Measurements from ENCODE around the gene CFC1B. TPM values are rescaled to one million over a fixed set of nuclear protein-coding genes. Genes with fewer than 3 reads are reported as not detected.
"Not testable (repeated sequence)": the region's sequence is repeated elsewhere in the genome, so short reads cannot be mapped to it uniquely, and the experiment has no call there.

The CFC1B gene
- total and polyA plus RNA-seq, 12 donors: not detected

GRCh38 chr2:130531225-130531624 lies 10.2 kb downstream of the CFC1B start:
- H3K36me3 ChIP-seq (replicated peaks in 1 of 2); H3K4me1 ChIP-seq (replicated peaks in 1 of 2); H3K4me3 ChIP-seq; H3K27ac ChIP-seq; H3K9me3 ChIP-seq (replicated peaks in 1 of 3); intact Hi-C loops (cut with DNase I); H3K27me3 ChIP-seq; DNase-seq: not testable (repeated sequence)
- WGBS, 4 donors: no CpG with 5 or more reads among the region's 5 CpGs

- intact Hi-C loops (cut with DNase I); DNase-seq; H3K9me3 ChIP-seq (replicated peaks in 1 of 3); H3K36me3 ChIP-seq (replicated peaks in 1 of 2); H3K4me3 ChIP-seq; H3K27ac ChIP-seq; H3K4me1 ChIP-seq (replicated peaks in 1 of 2); H3K27me3 ChIP-seq: not testable (repeated sequence)
- no CpG with 5 or more reads among the region's 9 CpGs for WGBS, 4 donors
These were observed 10.7 kb downstream of the CFC1B start for GRCh38 chr2:130531672-130532071.

GRCh38 chr2:130536654-130537053 lies 15.6 kb downstream of the CFC1B start:
- no CpG with 5 or more reads among the region's 7 CpGs for WGBS, 4 donors
- intact Hi-C loops (cut with DNase I); H3K36me3 ChIP-seq (replicated peaks in 1 of 2); H3K4me1 ChIP-seq (replicated peaks in 1 of 2); H3K27me3 ChIP-seq; H3K27ac ChIP-seq; DNase-seq; H3K4me3 ChIP-seq; H3K9me3 ChIP-seq (replicated peaks in 1 of 3): not testable (repeated sequence)

- WGBS, 4 donors: no CpG with 5 or more reads among the region's 9 CpGs
- H3K4me1 ChIP-seq (replicated peaks in 1 of 2); H3K36me3 ChIP-seq (replicated peaks in 1 of 2); H3K27ac ChIP-seq; H3K9me3 ChIP-seq (replicated peaks in 1 of 3); intact Hi-C loops (cut with DNase I); DNase-seq; H3K27me3 ChIP-seq; H3K4me3 ChIP-seq: not testable (repeated sequence)
These were observed 17.2 kb downstream of the CFC1B start for GRCh38 chr2:130538271-130538670.

- intact Hi-C loops (cut with DNase I); H3K9me3 ChIP-seq (replicated peaks in 1 of 3); DNase-seq; H3K36me3 ChIP-seq (replicated peaks in 1 of 2); H3K4me1 ChIP-seq (replicated peaks in 1 of 2); H3K4me3 ChIP-seq; H3K27ac ChIP-seq; H3K27me3 ChIP-seq: not testable (repeated sequence)
- WGBS, 4 donors: no CpG with 5 or more reads among the region's 4 CpGs
These were observed 21.8 kb downstream of the CFC1B start for GRCh38 chr2:130542789-130543188.

GRCh38 chr2:130543785-130544528 lies 22.9 kb downstream of the CFC1B start:
- DNase-seq; intact Hi-C loops (cut with DNase I): not testable (repeated sequence)

GRCh38 chr2:130544978-130545377 lies 24.0 kb downstream of the CFC1B start:
- DNase-seq; H3K27ac ChIP-seq; H3K27me3 ChIP-seq; H3K4me1 ChIP-seq (replicated peaks in 1 of 2); H3K36me3 ChIP-seq (replicated peaks in 1 of 2); H3K4me3 ChIP-seq; H3K9me3 ChIP-seq (replicated peaks in 1 of 3); intact Hi-C loops (cut with DNase I): not testable (repeated sequence)
- WGBS, 4 donors: no CpG with 5 or more reads among the region's 5 CpGs

More at GRCh38 chr2:130543785-130544528, 22.9 kb downstream of the CFC1B start:
- not testable (repeated sequence) for H3K36me3 ChIP-seq (replicated peaks in 1 of 2); H3K4me1 ChIP-seq (replicated peaks in 1 of 2); H3K27ac ChIP-seq; H3K9me3 ChIP-seq (replicated peaks in 1 of 3); H3K27me3 ChIP-seq; H3K4me3 ChIP-seq
- WGBS, 4 donors: no CpG with 5 or more reads among the region's 12 CpGs

- H3K9me3 ChIP-seq (replicated peaks in 1 of 3); DNase-seq; H3K27me3 ChIP-seq; H3K4me3 ChIP-seq; H3K4me1 ChIP-seq (replicated peaks in 1 of 2); H3K27ac ChIP-seq; H3K36me3 ChIP-seq (replicated peaks in 1 of 2); intact Hi-C loops (cut with DNase I): not testable (repeated sequence)
- WGBS, 4 donors: no CpG with 5 or more reads among the region's 3 CpGs
These were observed 27.4 kb downstream of the CFC1B start for GRCh38 chr2:130548418-130548817.

- H3K4me1 ChIP-seq (replicated peaks in 1 of 2); DNase-seq; H3K27ac ChIP-seq; H3K36me3 ChIP-seq (replicated peaks in 1 of 2); H3K9me3 ChIP-seq (replicated peaks in 1 of 3); intact Hi-C loops (cut with DNase I); H3K4me3 ChIP-seq; H3K27me3 ChIP-seq: not testable (repeated sequence)
- WGBS, 4 donors: no CpG with 5 or more reads among the region's 27 CpGs
These were observed 28.5 kb downstream of the CFC1B start for GRCh38 chr2:130549475-130549874.

- H3K36me3 ChIP-seq (replicated peaks in 1 of 2); intact Hi-C loops (cut with DNase I); H3K4me1 ChIP-seq (replicated peaks in 1 of 2); DNase-seq; H3K27ac ChIP-seq; H3K4me3 ChIP-seq; H3K9me3 ChIP-seq (replicated peaks in 1 of 3); H3K27me3 ChIP-seq: not testable (repeated sequence)
- WGBS, 4 donors: no CpG with 5 or more reads among the region's 4 CpGs
These were observed 33.2 kb downstream of the CFC1B start for GRCh38 chr2:130554178-130554577.

GRCh38 chr2:130556441-130556840 lies 35.4 kb downstream of the CFC1B start:
- H3K4me1 ChIP-seq (replicated peaks in 1 of 2); intact Hi-C loops (cut with DNase I); H3K36me3 ChIP-seq (replicated peaks in 1 of 2); H3K27me3 ChIP-seq; H3K27ac ChIP-seq; DNase-seq; H3K4me3 ChIP-seq; H3K9me3 ChIP-seq (replicated peaks in 1 of 3): not testable (repeated sequence)
- no CpG with 5 or more reads among the region's 8 CpGs for WGBS, 4 donors

GRCh38 chr2:130566165-130566564 lies 45.1 kb downstream of the CFC1B start:
- H3K27me3 ChIP-seq; H3K9me3 ChIP-seq (replicated peaks in 1 of 3); DNase-seq; H3K27ac ChIP-seq; intact Hi-C loops (cut with DNase I); H3K4me1 ChIP-seq (replicated peaks in 1 of 2); H3K4me3 ChIP-seq; H3K36me3 ChIP-seq (replicated peaks in 1 of 2): not testable (repeated sequence)
- WGBS, 4 donors: no CpG with 5 or more reads among the region's 4 CpGs
